Ovary (tissue), 9 donors: Measurements from ENCODE around the gene CACNA2D4. TPM values are rescaled to one million over a fixed set of nuclear protein-coding genes. Genes with fewer than 3 reads are reported as not detected.

Experiments
- DNase-seq, 5 donors: peaks; one replicate each; pipeline ENCODE4 v3.0.0-alpha.2; 2019 to 2020
- H3K27ac ChIP-seq, 2 donors: fragments of 200-600 bp; one replicate each; pipeline versions ENCODE4 v1.5.1 to v1.8.0; 2019 to 2022
- H3K27me3 ChIP-seq: fragments of 200-600 bp; one replicate; pipeline ENCODE4 v1.8.0; 2022
- H3K36me3 ChIP-seq: fragments of 200-600 bp; sonication (generic); one replicate; pipeline ENCODE4 v1.5.1; 2019
- H3K4me1 ChIP-seq: one replicate; pipeline ENCODE4 v1.8.1; 2013; ENCODE audit warnings: mild to moderate bottlenecking, moderate library complexity; ENCODE audit not compliant: insufficient read depth
- H3K4me3 ChIP-seq: fragments of 200-600 bp; sonication (generic); one replicate; pipeline ENCODE4 v1.5.1; 2017
- H3K9me3 ChIP-seq, 2 donors: fragments of 200-600 bp in 1 of 2; sonication (generic) in 1 of 2; one replicate each; pipeline versions ENCODE4 v1.5.1 to v1.8.1; 2013 to 2019; ENCODE audit warnings: mild to moderate bottlenecking in 1 of 2, moderate library complexity in 1 of 2
- EP300 ChIP-seq: sonication (generic); formaldehyde crosslinking; IDR thresholded peaks from one replicate; pipeline ENCODE4 v1.6.1; 2017; ENCODE audit warnings: antibody characterized with exemption
- POLR2A ChIP-seq: fragments of 450-650 bp; IDR thresholded peaks from one replicate; pipeline ENCODE4 v1.6.1; 2017; ENCODE audit warnings: antibody characterized with exemption, mild to moderate bottlenecking, moderate library complexity
- WGBS, 3 donors: extraction: QIAGEN DNeasy Blood & Tissue Kit in 1 of 3; methylation state at CpG; one replicate each; pipeline versions ENCODE4 v1.1.5 to v1.1.7; 2013 to 2017; 5-methylcytosine and 5-hydroxymethylcytosine counted together
- intact Hi-C, 4 donors: fragments of 100-400 bp; cut with DNase I; formaldehyde crosslinking; loops; one replicate each; pipeline versions ENCODE4 v1.11.0 to v1.15.1; 2022 to 2023
- polyA plus RNA-seq, 2 donors: library from polyadenylated mRNA; stranded (reverse); fragments of 200-250 nt in 1 of 2; fragments of 350-450 nt in 1 of 2; fragmentation: Illumina TruSeq in 1 of 2; extraction: RNeasy Lipid Tissue Mini Kit (QIAGEN cat#74804) in 1 of 2; gene quantifications; one replicate each; pipeline ENCODE4 v1.2.3, GENCODE V29; 2013 to 2014
- total RNA-seq, 7 donors: library from RNA; depleted of rRNA in 2 of 7; stranded (reverse); fragments of >200 nt in 2 of 7; fragmentation: NEBNext Ultra II Directional in 3 of 7; extraction: Animal tissue kit (Norgen Biotek cat#: 25700) in 3 of 7; gene quantifications; one replicate each; pipeline versions ENCODE4 v1.1.0 to v1.2.4, GENCODE V29; 2016 to 2023
- TF ChIP-seq, protein P1 (sequence below), 3 donors: fragments of 450-650 bp in 2 of 3; fragments of 200-600 bp in 1 of 3; IDR thresholded peaks; one replicate each; pipeline versions ENCODE4 v1.5.1 to v1.8.0; 2016 to 2022; ENCODE audit warnings: antibody characterized with exemption in 3 of 3, mild to moderate bottlenecking in 1 of 3
- donor health status: DM: no; HTN: no; CAD: no; lungs with moderate emphysema.
- donor health status: DM: no; HTN: no; CAD: no.
- donor health status: Bipolar disorder and iron deficiency.
- donor health status: DM: yes; HTN: yes; CAD: no.
- donor health status: DM: no; HTN: no; CAD: no.
- donor health status: DM: yes; HTN: yes; CAD: no.

Gene CACNA2D4
- total and polyA plus RNA-seq, 9 donors = 2.1 to 6.8 (median 3.2) TPM

DNA sequence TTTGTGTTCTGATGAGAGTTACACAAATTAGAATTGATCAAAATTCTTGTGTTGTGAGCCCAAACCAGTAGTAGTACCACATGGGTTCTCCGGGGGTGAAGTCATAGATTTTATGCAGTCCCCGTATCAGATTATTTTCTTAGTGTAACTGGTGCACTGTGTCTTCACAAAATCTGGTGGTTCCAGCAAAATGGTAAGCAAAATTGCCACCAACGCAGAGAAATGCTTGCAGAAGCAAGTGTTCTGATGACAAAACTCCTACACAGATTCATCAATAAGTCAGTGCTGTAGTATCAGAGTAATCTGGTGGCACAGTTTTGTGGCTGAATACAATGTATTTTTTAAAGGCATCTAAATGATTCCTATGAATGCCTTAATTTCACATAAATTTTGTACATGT lies 1.3 kb upstream of the CACNA2D4 start:
- H3K4me3 ChIP-seq = no peak overlapping the region
- H3K4me1 ChIP-seq = peaks cover 5% of the 10 kb centered on the region
- intact Hi-C loops = loop anchor here in 1 of 4 donors (10.0 kb wide), 1 partner anchor 95 kb away; the partner anchor contains the start of gene LRTM2
- H3K27me3 ChIP-seq = no peaks in the 10 kb centered on the region
- no peak overlapping the region for H3K27ac ChIP-seq
- TF ChIP-seq POLR2A (no peak), EP300 (no peak)
- TF ChIP-seq, protein P1, sequence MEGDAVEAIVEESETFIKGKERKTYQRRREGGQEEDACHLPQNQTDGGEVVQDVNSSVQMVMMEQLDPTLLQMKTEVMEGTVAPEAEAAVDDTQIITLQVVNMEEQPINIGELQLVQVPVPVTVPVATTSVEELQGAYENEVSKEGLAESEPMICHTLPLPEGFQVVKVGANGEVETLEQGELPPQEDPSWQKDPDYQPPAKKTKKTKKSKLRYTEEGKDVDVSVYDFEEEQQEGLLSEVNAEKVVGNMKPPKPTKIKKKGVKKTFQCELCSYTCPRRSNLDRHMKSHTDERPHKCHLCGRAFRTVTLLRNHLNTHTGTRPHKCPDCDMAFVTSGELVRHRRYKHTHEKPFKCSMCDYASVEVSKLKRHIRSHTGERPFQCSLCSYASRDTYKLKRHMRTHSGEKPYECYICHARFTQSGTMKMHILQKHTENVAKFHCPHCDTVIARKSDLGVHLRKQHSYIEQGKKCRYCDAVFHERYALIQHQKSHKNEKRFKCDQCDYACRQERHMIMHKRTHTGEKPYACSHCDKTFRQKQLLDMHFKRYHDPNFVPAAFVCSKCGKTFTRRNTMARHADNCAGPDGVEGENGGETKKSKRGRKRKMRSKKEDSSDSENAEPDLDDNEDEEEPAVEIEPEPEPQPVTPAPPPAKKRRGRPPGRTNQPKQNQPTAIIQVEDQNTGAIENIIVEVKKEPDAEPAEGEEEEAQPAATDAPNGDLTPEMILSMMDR (IDR thresholded peaks at IDR 0.05) = no peak
- DNase-seq = no peak
- no peaks in the 10 kb centered on the region for H3K9me3 ChIP-seq
- H3K36me3 ChIP-seq = no peaks in the 10 kb centered on the region
- WGBS, 3 donors = 94 to 96% (median 95%) methylated on average over 3 of the region's 3 CpGs

DNA sequence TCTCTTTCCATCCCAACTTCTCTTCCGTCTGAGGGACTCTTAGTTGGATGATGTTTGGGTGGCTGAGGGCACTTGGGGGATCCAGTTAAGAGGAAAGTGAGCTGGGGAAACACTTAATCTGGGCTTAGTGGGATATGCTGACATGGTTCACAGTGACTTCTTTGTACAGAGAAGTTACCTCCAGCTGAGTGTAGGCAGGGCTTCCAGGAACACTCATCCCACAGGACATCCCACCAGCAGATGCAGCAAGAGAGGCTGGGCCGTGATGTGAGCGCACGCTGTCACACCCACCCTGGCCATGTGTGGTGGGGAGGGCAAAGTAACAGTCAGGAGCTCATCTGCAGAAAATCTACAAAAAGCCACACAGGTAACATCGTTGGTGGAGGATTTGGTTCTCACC lies 832 bp upstream of the CACNA2D4 start:
- peak in 1 of 5 donors; percentile 5 for DNase-seq
- Histone ChIP-seq H3K36me3 (no peaks in the 10 kb centered on the region), H3K9me3 (no peaks in the 10 kb centered on the region), H3K4me1 (peaks cover 5% of the 10 kb centered on the region), H3K27me3 (no peaks in the 10 kb centered on the region), H3K27ac (no peak overlapping the region), H3K4me3 (no peak overlapping the region)
- intact Hi-C loops = no loop called here
- TF ChIP-seq EP300 (no peak), POLR2A (no peak)
- WGBS, 3 donors = 84 to 92% (median 87%) methylated on average over 5 of the region's 5 CpGs

GRCh38 chr12:1918884-1919236 lies 408 bp upstream of the CACNA2D4 start:
- Histone ChIP-seq H3K36me3 (no peaks in the 10 kb centered on the region), H3K27me3 (no peaks in the 10 kb centered on the region), H3K4me1 (peaks cover 5% of the 10 kb centered on the region), H3K27ac (no peak overlapping the region), H3K4me3 (no peak overlapping the region), H3K9me3 (no peaks in the 10 kb centered on the region)
- WGBS, 3 donors = 56 to 66% (median 63%) methylated on average over 6 of the region's 6 CpGs
- TF ChIP-seq POLR2A (no peak), EP300 (no peak)
- TF ChIP-seq, protein P1 (IDR thresholded peaks at IDR 0.05) = no peak
- intact Hi-C loops = no loop called here
- DNase-seq = peak in 1 of 5 donors; percentile 5

DNA sequence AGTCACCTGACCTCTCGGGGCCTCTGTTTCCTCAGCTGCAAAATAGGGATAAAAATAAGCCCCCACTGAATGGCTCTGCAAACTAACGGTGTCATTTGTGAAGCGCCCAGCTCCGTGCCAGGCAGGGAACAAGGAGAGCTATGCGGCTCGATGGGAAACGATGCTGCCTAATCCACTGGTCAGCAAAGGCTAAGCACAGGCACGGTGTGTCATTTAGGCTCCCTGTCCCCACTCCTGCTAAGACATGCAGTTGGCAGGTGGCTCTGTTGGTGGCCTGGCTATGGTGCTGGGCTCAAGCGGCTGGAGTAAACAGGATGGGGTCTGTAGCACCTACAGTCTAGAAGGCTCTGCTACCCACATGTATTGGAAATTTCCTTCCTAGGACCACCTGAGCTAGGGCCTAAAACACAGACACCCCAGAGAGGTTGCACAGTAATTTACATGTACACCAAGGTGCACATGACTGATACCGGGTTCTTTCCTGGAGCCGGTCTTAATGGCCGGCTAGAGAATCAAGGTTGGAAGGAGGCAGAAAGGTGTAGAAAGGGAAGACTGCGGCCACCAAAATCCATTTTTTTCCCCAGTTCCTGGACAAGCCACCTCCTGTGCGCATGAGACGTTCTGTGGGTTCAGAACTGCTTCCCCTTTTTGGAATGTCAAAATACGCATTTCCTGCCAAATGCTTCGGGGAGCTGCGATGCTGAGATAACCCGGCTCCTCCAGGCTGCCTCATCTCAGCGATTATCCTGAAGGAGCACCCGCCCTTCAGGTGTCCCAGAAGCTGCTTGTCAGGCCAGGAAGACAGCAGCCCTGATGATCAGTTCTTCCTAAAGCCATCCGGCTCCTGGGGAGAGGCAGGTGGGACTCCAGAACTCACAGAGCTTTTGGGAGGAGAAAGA lies 1.0 kb downstream of the CACNA2D4 start:
- H3K27ac ChIP-seq = no peak overlapping the region
- intact Hi-C loops = no loop called here

More for the DNA sequence above, 1.0 kb downstream of the CACNA2D4 start:
- H3K36me3 ChIP-seq = no peaks in the 10 kb centered on the region
- no peaks in the 10 kb centered on the region for H3K9me3 ChIP-seq
- no peak overlapping the region for H3K4me3 ChIP-seq
- no peaks in the 10 kb centered on the region for H3K27me3 ChIP-seq
- peak in 1 of 5 donors; percentile 5 for DNase-seq
- 47 to 61% (median 56%) methylated on average over 20 to 22 of the region's 22 CpGs for WGBS, 3 donors
- H3K4me1 ChIP-seq = peaks cover 5% of the 10 kb centered on the region
- no peak for TF ChIP-seq POLR2A
- TF ChIP-seq EP300 = no peak
- TF ChIP-seq, protein P1 (IDR thresholded peaks at IDR 0.05) = no peak
